Transverse colon (tissue), 4 donors: ENCODE data around the gene PGLYRP3. TPM values are rescaled to one million over a fixed set of nuclear protein-coding genes. Genes with fewer than 3 reads are reported as not detected.

Source experiments
- DNase-seq: peaks from one replicate; pipeline ENCODE4 v3.0.0-alpha.2; 2019
- H3K27ac ChIP-seq, 4 donors: fragments of 200-600 bp; sonication (generic); 2 replicates each; pipeline ENCODE4 v1.5.1; 2016 to 2018; ENCODE audit warnings: inconsistent platforms in 4 of 4
- H3K27me3 ChIP-seq: fragments of 200-600 bp; sonication (generic); 2 replicates; pipeline ENCODE4 v1.5.1; 2017; ENCODE audit warnings: inconsistent platforms
- H3K36me3 ChIP-seq, 4 donors: fragments of 200-600 bp; sonication (generic); 2 replicates each; pipeline ENCODE4 v1.5.1; 2017 to 2019; ENCODE audit warnings: inconsistent platforms in 4 of 4
- H3K4me1 ChIP-seq, 4 donors: fragments of 200-600 bp; sonication (generic); 2 replicates each; pipeline ENCODE4 v1.5.1; 2017 to 2020; ENCODE audit warnings: inconsistent platforms in 4 of 4
- H3K4me3 ChIP-seq, 4 donors: fragments of 200-600 bp; sonication (generic); 1 replicate in 1 of 4; 2 replicates in 3 of 4; pipeline versions ENCODE4 v1.5.1 to v1.6.1; 2017 to 2019; ENCODE audit warnings: inconsistent platforms in 4 of 4
- H3K9me3 ChIP-seq, 2 donors: fragments of 200-600 bp; sonication (generic); 2 replicates each; pipeline ENCODE4 v1.5.1; 2017 to 2019; ENCODE audit warnings: inconsistent platforms in 2 of 2
- CTCF ChIP-seq, 5 experiments: fragments of 200-600 bp in 3 of 5; fragments of 450-650 bp in 2 of 5; sonication (generic) in 3 of 5; IDR thresholded peaks; 1 replicate in 2 of 5; 2 replicates in 3 of 5; pipeline ENCODE4 v1.5.1; 2016 to 2017; ENCODE audit warnings: antibody characterized with exemption in 5 of 5, inconsistent platforms in 3 of 5, mild to moderate bottlenecking in 2 of 5, moderate library complexity in 1 of 5
- EP300 ChIP-seq: sonication (generic); formaldehyde crosslinking; IDR thresholded peaks from one replicate; pipeline ENCODE4 v1.6.1; 2017; ENCODE audit warnings: antibody characterized with exemption, low read depth
- POLR2A ChIP-seq: fragments of 450-650 bp; IDR thresholded peaks from one replicate; pipeline ENCODE4 v1.6.1; 2016; ENCODE audit warnings: antibody characterized with exemption, mild to moderate bottlenecking, moderate library complexity
- POLR2AphosphoS5 ChIP-seq, 3 donors: sonication (generic); formaldehyde crosslinking; IDR thresholded peaks; one replicate each; pipeline ENCODE4 v1.6.1; 2016; ENCODE audit warnings: antibody characterized with exemption in 3 of 3
- WGBS, 2 donors: methylation state at CpG; one replicate each; pipeline ENCODE4 v1.1.5; 2018; ENCODE audit warnings: low coverage in 1 of 2; 5-methylcytosine and 5-hydroxymethylcytosine counted together
- in situ Hi-C, 4 donors: fragments of 200-750 bp; cut with MboI; loops; one replicate each; pipeline versions ENCODE4 v1.15.0 to v1.15.1; 2017; ENCODE audit warnings: low sequenced_read_pairs in 3 of 4, low pct_ligation_motif_present in 1 of 4, low pct_unique_long_range_greater_than_20kb in 1 of 4
- intact Hi-C: fragments of 100-400 bp; cut with DNase I; formaldehyde crosslinking; loops from one replicate; pipeline ENCODE4 v1.15.1; 2023; ENCODE audit warnings: low total_unique reads
- total RNA-seq, 4 donors: library from RNA; depleted of rRNA; stranded (reverse); fragments of >200 nt; gene quantifications; one replicate each; pipeline ENCODE4 v1.1.0, GENCODE V29; 2016

The PGLYRP3 gene
- total RNA-seq, 4 donors from 2014 or later = not detected

DNA sequence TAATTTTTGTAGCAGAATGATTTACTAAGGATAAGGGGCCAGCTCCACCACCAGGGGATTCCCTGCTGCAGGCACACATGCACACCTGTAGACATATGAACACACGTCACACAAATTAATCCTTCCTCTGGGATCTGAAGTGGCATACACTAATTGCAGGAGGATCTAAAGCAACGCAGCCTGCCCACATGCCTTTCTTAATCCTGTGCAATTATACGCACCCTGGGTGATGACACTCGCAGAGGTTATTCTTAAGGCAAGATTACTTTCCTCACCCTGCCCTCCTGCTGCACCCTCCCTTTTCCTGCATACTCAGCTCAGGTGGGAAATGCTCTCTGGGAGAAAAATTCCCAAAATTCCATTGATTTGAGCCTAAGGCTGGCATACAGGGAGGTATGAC, 60.8 kb downstream of the PGLYRP3 start:
- no peak for DNase-seq
- no peaks in the 10 kb centered on the region for H3K27me3 ChIP-seq
- intact Hi-C loops = no loop called here
- no peaks in the 10 kb centered on the region for H3K36me3 ChIP-seq
- in situ Hi-C loops = no loop called here
- no peak overlapping the region for H3K27ac ChIP-seq
- WGBS, 2 donors = 64 to 80% methylated on average over 4 of the region's 4 CpGs
- no peaks in the 10 kb centered on the region for H3K9me3 ChIP-seq
- TF ChIP-seq POLR2AphosphoS5 (IDR thresholded peaks at IDR 0.05) = no peak
- no peak for TF ChIP-seq EP300
- no peak for TF ChIP-seq POLR2A
- no peak for TF ChIP-seq CTCF (IDR thresholded peaks at IDR 0.05)
- H3K4me1 ChIP-seq = no peaks in the 10 kb centered on the region
- no peak overlapping the region for H3K4me3 ChIP-seq

DNA sequence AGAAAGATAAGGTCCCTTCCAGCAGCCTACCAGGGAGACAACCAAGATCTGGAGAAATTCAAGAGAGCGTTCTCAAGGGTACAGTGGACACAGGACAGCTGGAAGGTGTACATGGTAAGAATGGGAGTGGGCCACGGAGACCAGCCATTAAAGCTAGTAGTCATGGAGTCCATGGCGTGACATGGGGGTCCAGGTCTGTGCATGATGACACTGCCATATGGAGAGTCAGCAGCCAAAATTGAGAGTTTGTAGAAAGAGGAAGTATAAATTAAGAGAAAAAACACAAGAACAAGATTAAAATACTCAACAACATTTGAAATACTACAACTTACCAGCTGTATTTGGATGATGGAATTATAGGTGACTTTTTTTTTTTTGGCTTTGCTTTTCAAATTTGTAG, 61.2 kb downstream of the PGLYRP3 start:
- DNase-seq = no peak
- TF ChIP-seq CTCF (IDR thresholded peaks at IDR 0.05) (no peak), POLR2A (no peak)
- Histone ChIP-seq H3K27ac (no peak overlapping the region), H3K27me3 (no peaks in the 10 kb centered on the region), H3K36me3 (no peaks in the 10 kb centered on the region), H3K9me3 (no peaks in the 10 kb centered on the region), H3K4me3 (no peak overlapping the region), H3K4me1 (no peaks in the 10 kb centered on the region)
- in situ Hi-C loops = no loop called here
- intact Hi-C loops = no loop called here
- 60 to 88% methylated on average over 1 to 3 of the region's 3 CpGs for whole genome bisulfite sequencing, 2 donors

DNA sequence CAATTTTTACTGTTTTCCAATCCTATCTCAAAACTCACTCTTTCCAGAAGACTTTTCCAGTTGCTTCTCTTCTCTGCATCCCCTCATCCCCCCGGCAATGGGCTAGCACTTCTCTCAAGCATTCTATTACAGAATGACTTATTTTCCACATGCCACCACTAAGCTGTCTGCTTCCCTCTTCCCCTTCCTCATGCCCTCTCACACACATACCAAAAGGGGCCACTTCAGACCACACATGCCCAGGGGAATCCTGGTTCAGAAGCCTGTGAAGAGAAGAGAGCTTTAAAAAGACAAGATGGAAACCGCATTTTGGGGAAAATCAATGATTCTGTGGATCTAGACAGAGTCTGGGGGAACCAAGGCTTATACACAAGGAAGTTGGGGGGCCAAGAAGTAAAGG, 61.7 kb downstream of the PGLYRP3 start:
- Histone ChIP-seq H3K4me3 (no peak overlapping the region), H3K4me1 (no peaks in the 10 kb centered on the region), H3K9me3 (no peaks in the 10 kb centered on the region), H3K36me3 (no peaks in the 10 kb centered on the region), H3K27ac (no peak overlapping the region), H3K27me3 (no peaks in the 10 kb centered on the region)
- DNase-seq = no peak
- intact Hi-C loops = no loop called here
- 60 to 70% methylated on average over 1 to 2 of the region's 2 CpGs for WGBS, 2 donors
- TF ChIP-seq CTCF (IDR thresholded peaks at IDR 0.05) = no peak
- TF ChIP-seq POLR2A = no peak
- TF ChIP-seq EP300 = no peak
- no peak for TF ChIP-seq POLR2AphosphoS5 (IDR thresholded peaks at IDR 0.05)
- in situ Hi-C loops = no loop called here

DNA sequence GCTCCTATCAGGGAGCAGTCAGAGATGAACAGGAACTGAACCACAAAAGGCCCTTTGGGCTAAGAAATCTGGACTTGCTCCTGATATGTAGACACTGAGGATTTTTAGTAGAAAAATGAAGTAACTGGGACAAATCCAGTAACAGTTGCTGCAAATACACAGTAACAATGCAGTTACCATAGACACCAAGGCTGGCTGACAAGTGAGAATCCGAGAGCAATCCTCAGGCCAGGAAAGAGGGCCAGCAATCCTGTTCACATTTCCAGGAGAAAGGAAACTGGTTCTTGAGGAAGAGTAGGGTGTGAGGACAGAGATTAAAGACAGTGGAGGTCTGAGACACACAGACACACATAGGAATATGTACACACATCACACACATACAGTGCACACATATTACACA, 62.6 kb downstream of the PGLYRP3 start:
- H3K4me3 ChIP-seq = no peak overlapping the region
- H3K36me3 ChIP-seq = no peaks in the 10 kb centered on the region
- H3K4me1 ChIP-seq = no peaks in the 10 kb centered on the region
- in situ Hi-C loops (no loop called here), intact Hi-C loops (no loop called here)
- no peaks in the 10 kb centered on the region for H3K9me3 ChIP-seq
- DNase-seq = no peak
- H3K27me3 ChIP-seq = no peaks in the 10 kb centered on the region
- WGBS, 2 donors = 57% methylated on average over 1 of the region's 1 CpG; no CpG with 5 or more reads in 1 of the 2 donors
- no peak for TF ChIP-seq POLR2A
- no peak for TF ChIP-seq CTCF (IDR thresholded peaks at IDR 0.05)
- TF ChIP-seq POLR2AphosphoS5 (IDR thresholded peaks at IDR 0.05) = no peak
- no peak for TF ChIP-seq EP300
- H3K27ac ChIP-seq = no peak overlapping the region
